ENCODE results near the gene CBFA2T3. TPM values are rescaled to one million over a fixed set of nuclear protein-coding genes. Genes with fewer than 3 reads are reported as not detected.

CBFA2T3 gene
- total RNA-seq, 1 experiment from 2014 or later = 13.7 TPM

- Histone ChIP-seq H3K4me3 (ENCODE audit: low read depth in 2 of 2, low read length in 2 of 2) (no peak overlapping the region), H3K27ac (ENCODE audit: low read length) (no peak overlapping the region), H3K4me1 (ENCODE audit: control insufficient read depth, insufficient read depth, low read length) (no peaks in the 10 kb centered on the region), H3K9me3 (ENCODE audit: control insufficient read depth, insufficient read depth, low read depth, low read length) (no peaks in the 10 kb centered on the region), H3K27me3 (ENCODE audit: control insufficient read depth, insufficient read depth, low read length) (no peaks in the 10 kb centered on the region), H3K36me3 (ENCODE audit: control insufficient read depth, insufficient read depth, low read length) (no peaks in the 10 kb centered on the region)
- ChIA-PET CTCF (no interaction called here), POLR2A (no interaction called here)
- DNase-seq (ENCODE audit: low read depth, low spot score) (no peak), ATAC-seq (no peak)
- intact Hi-C loops (cut with micrococcal nuclease; ENCODE audit: unreplicated experiment) (no loop called here), in situ Hi-C loops (cut with HindIII; ENCODE audit: low pct_unique_long_range_greater_than_20kb, low sequenced_read_pairs) (no loop called here)
- BruUV-seq (replicated peaks) = no TSS peak
- TF ChIP-seq POLR2AphosphoS5 (IDR thresholded peaks at IDR 0.05; ENCODE audit: low read depth, low read length) = no peak
- no peak for TF ChIP-seq CTCF (IDR thresholded peaks at IDR 0.05)
- TF ChIP-seq SIN3A (IDR thresholded peaks at IDR 0.05; ENCODE audit: borderline replicate concordance, insufficient read depth, low read depth, low read length) = no peak
- TF ChIP-seq TCF7L2 (IDR thresholded peaks at IDR 0.05; ENCODE audit: low read depth, low read length) = no peak
- TF ChIP-seq REST (IDR thresholded peaks at IDR 0.05; ENCODE audit: insufficient read depth in 1 of 2, low read depth in 2 of 2, low read length in 1 of 2) = no peak
Observed at GRCh38 chr16:89020068-89020924, 43.3 kb upstream of the CBFA2T3 start.

GRCh38 chr16:89019511-89019910, 42.5 kb upstream of the CBFA2T3 start:
- DNase-seq (ENCODE audit: low read depth, low spot score) = no peak
- H3K36me3 ChIP-seq (ENCODE audit: control insufficient read depth, insufficient read depth, low read length) = no peaks in the 10 kb centered on the region
- intact Hi-C loops (cut with micrococcal nuclease; ENCODE audit: unreplicated experiment) (no loop called here), in situ Hi-C loops (cut with HindIII; ENCODE audit: low pct_unique_long_range_greater_than_20kb, low sequenced_read_pairs) (no loop called here)
- no peaks in the 10 kb centered on the region for H3K9me3 ChIP-seq (ENCODE audit: control insufficient read depth, insufficient read depth, low read depth, low read length)
- CTCF ChIA-PET = interaction anchor here (0.7 kb wide), 1 partner anchor 123 kb away, joined by 9 read pairs; no protein-coding TSS in a partner anchor
- no peak for ATAC-seq
- no peaks in the 10 kb centered on the region for H3K4me1 ChIP-seq (ENCODE audit: control insufficient read depth, insufficient read depth, low read length)
- no TSS peak for BruUV-seq (replicated peaks)
- no peak overlapping the region for H3K4me3 ChIP-seq (ENCODE audit: low read depth in 2 of 2, low read length in 2 of 2)
- H3K27me3 ChIP-seq (ENCODE audit: control insufficient read depth, insufficient read depth, low read length) = no peaks in the 10 kb centered on the region
- POLR2A ChIA-PET = no interaction called here
- H3K27ac ChIP-seq (ENCODE audit: low read length) = no peak overlapping the region
- TF ChIP-seq CTCF (IDR thresholded peaks at IDR 0.05) = no peak
- TF ChIP-seq SIN3A (IDR thresholded peaks at IDR 0.05; ENCODE audit: borderline replicate concordance, insufficient read depth, low read depth, low read length) = no peak
- no peak for TF ChIP-seq POLR2AphosphoS5 (IDR thresholded peaks at IDR 0.05; ENCODE audit: low read depth, low read length)
- no peak for TF ChIP-seq REST (IDR thresholded peaks at IDR 0.05; ENCODE audit: insufficient read depth in 1 of 2, low read depth in 2 of 2, low read length in 1 of 2)
- no peak for TF ChIP-seq TCF7L2 (IDR thresholded peaks at IDR 0.05; ENCODE audit: low read depth, low read length)
